Activated CD4-positive, alpha-beta T cell treated with anti-CD3 and anti-CD28 coated beads, Interleukin-2, amount 50 U/mL, for 4 hours (primary cell): ENCODE data around the gene VDAC1.
"Not testable (repeated sequence)": the region's sequence is repeated elsewhere in the genome, so short reads cannot be mapped to it uniquely, and the experiment has no call there.

Source experiments
- DNase-seq, 2 experiments: peaks; one replicate each; pipeline ENCODE4 v3.0.0-alpha.2; 2020

VDAC1 gene

GRCh38 chr5:134004626-134005416 lies at the start of gene VDAC1:
VDAC1 (minus strand) TSS chr5:134004975; CDS start chr5:133993012, 11,963 bp downstream.
- DNase-seq, result peak; percentile 77 to 82

GRCh38 chr5:134053840-134054338 lies 49.1 kb upstream of the VDAC1 start:
- no peak for DNase-seq

- DNase-seq, result no peak
Observed at GRCh38 chr5:134053314-134053839, 48.6 kb upstream of the VDAC1 start.

GRCh38 chr5:134051305-134051704 lies 46.5 kb upstream of the VDAC1 start:
- no peak for DNase-seq

GRCh38 chr5:134048864-134049263 lies 44.1 kb upstream of the VDAC1 start:
- DNase-seq, result no peak

- no peak for DNase-seq
Observed at GRCh38 chr5:134047687-134048056, 42.9 kb upstream of the VDAC1 start.

GRCh38 chr5:134046801-134047686 lies 42.3 kb upstream of the VDAC1 start:
- DNase-seq, result no peak

GRCh38 chr5:134046330-134046729 lies 41.6 kb upstream of the VDAC1 start:
- no peak for DNase-seq

GRCh38 chr5:134043793-134044792 lies 39.3 kb upstream of the VDAC1 start:
- DNase-seq, result no peak

- no peak for DNase-seq
Observed at GRCh38 chr5:134041570-134042411, 37.0 kb upstream of the VDAC1 start.

- DNase-seq, result no peak
Observed at GRCh38 chr5:134038138-134038537, 33.4 kb upstream of the VDAC1 start.

- no peak for DNase-seq
Observed at GRCh38 chr5:134037160-134037559, 32.4 kb upstream of the VDAC1 start.

GRCh38 chr5:134034326-134034725 lies 29.6 kb upstream of the VDAC1 start:
- DNase-seq, result no peak

GRCh38 chr5:134030303-134030964 lies 25.7 kb upstream of the VDAC1 start:
- not testable (repeated sequence) for DNase-seq

GRCh38 chr5:134029156-134029555 lies 24.4 kb upstream of the VDAC1 start:
- DNase-seq, result no peak

GRCh38 chr5:134028496-134028895 lies 23.7 kb upstream of the VDAC1 start:
- no peak for DNase-seq

GRCh38 chr5:134027288-134027615 lies 22.5 kb upstream of the VDAC1 start:
- no peak for DNase-seq

- peak; percentile 49 for DNase-seq
Observed at GRCh38 chr5:134026521-134027287, 21.9 kb upstream of the VDAC1 start.

GRCh38 chr5:134025786-134026185 lies 21.0 kb upstream of the VDAC1 start:
- no peak for DNase-seq

- DNase-seq, result no peak
Observed at GRCh38 chr5:134024811-134025210, 20.0 kb upstream of the VDAC1 start.
